Renal pelvis (tissue), 4 donors: ENCODE results near the gene LRP5. TPM values are rescaled to one million over a fixed set of nuclear protein-coding genes. Genes with fewer than 3 reads are reported as not detected.

ENCODE experiments used
- DNase-seq: peaks from one replicate; pipeline ENCODE4 v3.0.0-alpha.2; 2013
- polyA plus RNA-seq, 3 donors: library from polyadenylated mRNA; unstranded; fragments of 120-200 nt; gene quantifications; one replicate each; pipeline ENCODE4 v1.2.1, GENCODE V29; 2013; ENCODE audit not compliant: insufficient read length in 3 of 3

The LRP5 gene
- polyA plus RNA-seq, 3 donors: 55.3 to 58.8 (median 57.5) TPM

DNA sequence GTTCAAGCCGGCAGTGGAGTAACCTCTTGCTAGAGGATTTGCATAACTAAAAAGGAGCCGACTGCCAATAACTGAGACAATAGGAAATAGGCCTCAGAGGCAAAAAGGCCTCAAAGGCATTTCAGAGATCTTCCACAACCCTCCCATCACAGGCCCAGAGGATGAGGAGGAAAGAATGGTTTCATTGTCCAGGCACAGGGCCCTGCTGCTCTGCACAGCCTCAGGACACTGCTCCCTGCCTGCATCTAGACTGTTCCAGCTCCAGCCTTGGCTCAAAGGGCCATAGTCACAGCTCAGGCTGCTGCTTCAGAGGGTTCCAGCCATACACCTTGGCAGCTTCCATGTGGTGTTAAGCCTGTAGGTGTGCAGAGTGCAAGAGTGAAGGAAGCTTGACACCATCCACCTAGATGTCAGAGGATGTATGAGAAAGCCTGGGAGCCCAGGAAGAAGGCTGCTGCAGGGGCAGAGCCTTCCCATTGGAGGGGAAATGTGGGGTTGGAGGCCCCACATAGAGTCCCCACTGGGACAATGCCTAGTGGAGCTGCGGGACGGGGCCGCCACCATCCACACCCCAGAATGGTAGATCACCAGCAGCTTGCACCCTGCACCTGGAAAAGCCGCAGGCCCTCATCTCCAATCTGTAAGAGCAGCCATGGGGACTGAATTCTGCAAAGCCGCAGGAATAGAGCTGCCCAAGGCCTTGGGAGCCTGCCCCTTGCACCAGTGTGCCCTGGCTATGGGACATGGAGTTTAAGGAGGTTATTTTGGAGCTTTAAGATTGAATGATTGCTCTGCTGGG, 8.2 kb upstream of the LRP5 start:
- DNase-seq: no peak

GRCh38 chr11:68306636-68307035, 5.8 kb upstream of the LRP5 start:
- no peak for DNase-seq

- DNase-seq: no peak
These were observed 4.3 kb upstream of the LRP5 start for GRCh38 chr11:68308068-68308467.

- DNase-seq: no peak
These were observed 2.7 kb upstream of the LRP5 start for GRCh38 chr11:68309621-68310185.

- DNase-seq: no peak
These were observed 953 bp upstream of the LRP5 start for GRCh38 chr11:68311160-68312116.

DNA sequence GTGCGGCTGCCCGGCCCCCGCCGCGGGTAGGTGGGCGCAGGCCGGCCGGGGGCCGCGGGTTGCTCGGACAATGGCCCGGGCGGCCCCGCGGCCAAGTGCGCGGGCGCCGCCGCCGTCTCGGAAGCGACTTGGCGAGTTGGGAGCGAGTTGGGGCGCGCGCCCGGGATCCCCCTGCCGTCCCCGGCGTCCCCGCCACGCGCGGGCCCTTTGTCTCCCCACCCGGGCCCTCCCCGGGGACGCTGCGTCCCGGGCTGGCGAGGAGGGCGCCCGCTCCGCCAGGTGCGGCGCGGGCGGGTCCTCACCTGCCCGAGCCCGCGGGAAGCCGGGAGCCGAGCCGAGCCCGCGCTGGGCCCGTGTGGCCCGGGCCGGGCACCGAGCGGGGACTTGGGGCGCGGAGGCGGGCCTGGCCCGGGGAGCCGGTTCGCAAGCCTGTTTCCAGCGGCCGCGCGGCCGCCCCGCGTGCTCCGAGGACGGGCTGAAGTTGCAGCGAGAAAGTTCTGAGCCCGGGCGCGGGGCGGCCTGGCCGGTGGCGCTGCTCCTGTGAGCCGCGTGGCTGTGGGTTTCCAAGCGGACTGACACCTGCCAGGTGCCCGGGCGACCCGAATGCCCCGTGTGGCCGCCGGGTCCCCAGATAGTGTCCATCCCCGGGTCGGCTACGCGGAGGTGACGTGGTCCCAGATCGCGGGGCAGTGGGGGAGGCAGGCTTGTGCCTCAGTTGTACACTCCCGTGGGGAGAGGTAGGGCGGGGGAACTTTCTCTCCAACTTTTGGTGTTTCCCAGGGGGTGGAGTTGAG, 586 bp downstream of the LRP5 start:
- no peak for DNase-seq

GRCh38 chr11:68313574-68314202, 1.3 kb downstream of the LRP5 start:
- no peak for DNase-seq

DNA sequence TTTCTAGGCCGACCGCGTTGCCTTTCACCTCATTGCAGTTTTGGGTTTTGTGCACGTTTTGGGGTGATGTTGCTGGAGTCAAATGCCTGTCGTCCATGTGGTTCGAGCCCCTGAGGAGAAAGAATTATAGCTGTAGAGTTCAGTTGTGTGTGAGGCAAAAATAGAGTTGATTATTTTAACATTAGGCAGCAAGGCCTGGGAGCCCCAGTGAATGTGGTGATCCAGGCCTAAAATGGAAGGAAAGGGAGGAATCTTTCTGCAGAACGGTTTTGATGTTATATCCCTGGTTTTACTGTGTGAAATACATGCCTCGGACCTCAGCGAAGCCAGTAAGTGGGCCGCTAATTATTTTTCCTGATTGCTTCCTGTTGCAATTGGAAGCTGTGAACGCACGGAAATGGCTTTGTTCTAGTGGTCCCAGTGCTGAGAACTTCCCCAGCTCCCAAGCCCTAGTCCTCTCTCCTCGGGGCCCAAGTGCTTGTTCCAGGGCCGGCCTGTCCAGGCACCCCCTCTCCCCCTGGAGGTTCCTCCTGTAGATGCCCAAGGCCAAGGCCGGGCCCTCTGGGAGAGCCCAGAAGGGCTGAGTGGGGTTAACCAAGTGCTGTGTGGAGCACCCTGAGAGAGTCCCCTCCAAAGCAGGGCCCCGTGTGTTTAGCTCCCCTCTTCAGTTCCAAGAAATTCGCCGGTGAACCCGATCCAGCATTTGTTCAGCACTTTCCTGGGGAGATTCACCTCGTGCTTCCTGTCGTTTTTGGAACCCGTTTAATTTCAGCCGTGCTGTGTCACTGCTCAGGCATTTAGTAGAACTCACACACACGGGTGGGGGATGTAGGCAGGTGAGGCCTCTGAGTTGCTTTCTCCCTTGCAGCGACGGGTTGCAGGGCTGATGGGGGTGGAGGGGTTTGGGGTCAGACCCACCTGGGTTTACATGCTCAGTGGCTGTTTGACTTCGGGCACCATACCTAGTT, 2.1 kb downstream of the LRP5 start:
- DNase-seq: no peak

GRCh38 chr11:68315171-68315920, 3.0 kb downstream of the LRP5 start:
- no peak for DNase-seq

DNA sequence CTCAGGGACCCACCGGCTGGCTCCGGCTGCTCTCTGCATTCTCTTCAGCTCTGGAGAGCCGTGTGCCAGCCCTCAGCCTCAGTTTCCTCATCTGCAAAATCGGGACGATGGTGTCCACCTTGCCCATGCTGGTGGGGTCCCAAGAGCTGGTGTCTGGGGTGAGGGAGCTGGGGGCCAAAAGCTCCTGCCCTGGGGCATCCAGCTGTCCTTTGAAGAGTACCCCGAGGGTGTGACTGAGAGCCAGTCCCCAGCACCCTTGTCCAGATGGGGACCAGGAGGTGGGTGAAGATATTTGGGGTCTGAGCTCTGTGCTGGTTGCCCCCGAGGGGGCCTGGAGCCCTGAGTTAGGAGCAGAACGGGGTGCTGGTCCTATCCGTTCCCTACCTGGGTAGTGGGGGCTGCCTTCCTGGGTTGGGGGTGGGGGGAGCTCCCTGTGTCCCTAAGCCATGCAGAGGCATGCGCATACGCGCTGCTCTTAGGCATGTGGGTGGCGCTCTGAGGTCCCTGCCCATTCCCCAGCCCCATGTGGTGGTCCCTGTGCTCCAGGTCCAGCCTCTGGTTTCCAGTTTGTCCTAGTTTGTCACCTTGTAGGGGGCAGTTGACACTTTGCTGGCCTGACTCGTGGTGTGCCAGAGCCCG, 4.9 kb downstream of the LRP5 start:
- DNase-seq: no peak

DNA sequence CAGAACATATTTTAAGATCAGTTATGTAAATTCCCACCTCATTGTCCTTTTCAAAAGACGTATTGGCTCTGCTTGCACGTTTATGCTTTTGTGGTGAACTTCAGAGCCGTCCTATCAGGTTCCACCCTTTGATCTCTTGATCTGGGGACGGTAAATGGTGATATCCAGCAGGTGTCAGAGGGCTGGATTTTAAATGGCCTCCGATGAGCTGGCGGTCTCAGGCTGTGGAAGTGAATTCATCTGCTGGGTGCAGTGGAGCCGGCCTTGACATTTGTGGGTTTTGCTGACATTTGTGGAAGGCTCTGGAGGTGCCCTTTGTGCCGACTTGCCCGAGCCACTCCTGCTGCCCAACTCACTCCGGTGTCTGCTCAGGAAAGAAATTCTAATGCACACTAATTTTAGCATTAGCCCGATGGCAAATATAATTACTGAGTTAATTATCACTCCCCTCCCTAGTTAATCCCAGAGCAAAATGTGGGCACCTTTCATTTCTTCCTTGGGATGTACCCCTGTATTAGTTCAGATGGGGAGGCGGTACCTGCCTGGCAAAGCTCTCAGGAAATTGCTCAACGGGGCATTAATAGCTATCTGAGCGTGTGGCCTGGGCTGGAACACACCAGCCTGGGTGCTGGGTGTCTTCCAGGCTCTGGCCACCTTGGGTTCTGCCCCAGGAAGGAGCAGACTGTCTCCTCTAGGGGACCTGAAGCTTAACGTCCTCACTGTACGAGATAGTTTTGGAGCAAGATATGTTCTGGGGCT, 9.1 kb downstream of the LRP5 start:
- no peak for DNase-seq

- DNase-seq: no peak
These were observed 9.7 kb downstream of the LRP5 start for GRCh38 chr11:68322052-68322430.

GRCh38 chr11:68324241-68324640, 11.8 kb downstream of the LRP5 start:
- no peak for DNase-seq

- DNase-seq: no peak
These were observed 12.3 kb downstream of the LRP5 start for GRCh38 chr11:68324695-68325094.

DNA sequence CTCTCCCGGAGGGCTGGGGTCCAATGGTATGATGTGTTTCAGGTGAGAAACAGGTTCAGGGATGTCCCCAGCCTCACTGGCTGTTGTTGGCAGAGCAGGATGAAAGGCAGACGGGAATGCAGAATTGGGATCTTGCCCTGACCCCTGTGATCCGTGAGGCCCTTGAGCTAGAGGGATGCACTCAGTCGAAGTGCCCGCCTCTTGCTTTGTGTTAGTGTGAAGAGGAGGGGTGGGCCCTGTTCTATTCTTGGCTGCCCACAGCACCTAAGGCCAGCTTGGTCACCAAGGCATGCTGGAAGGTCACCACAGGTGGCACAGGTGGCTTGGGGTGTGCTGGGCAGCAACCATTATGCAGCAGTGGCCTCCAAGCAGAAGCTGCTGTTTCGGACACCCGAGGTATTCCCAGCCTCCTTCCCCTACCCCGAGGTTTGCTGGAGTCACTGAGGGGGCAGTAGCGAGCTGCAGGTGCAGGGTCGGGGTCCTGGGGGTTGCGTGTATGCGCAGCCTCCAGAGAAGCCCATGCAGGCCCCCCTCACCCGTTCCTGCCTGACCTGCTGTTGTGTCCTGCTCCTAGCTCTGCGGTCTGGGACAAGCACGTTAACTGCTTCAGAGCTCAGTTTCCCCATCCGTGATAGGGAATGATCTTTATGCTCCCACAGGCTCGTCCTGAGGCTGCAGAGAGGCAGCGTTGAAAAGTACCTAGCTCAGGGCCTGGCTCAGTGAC, 13.0 kb downstream of the LRP5 start:
- no peak for DNase-seq

- no peak for DNase-seq
These were observed 13.5 kb downstream of the LRP5 start for GRCh38 chr11:68325907-68326220.
